SJCRH30 (cell line): ENCODE data around the gene TLE6. TPM values are rescaled to one million over a fixed set of nuclear protein-coding genes. Genes with fewer than 3 reads are reported as not detected.
"Not testable (repeated sequence)": the region's sequence is repeated elsewhere in the genome, so short reads cannot be mapped to it uniquely, and the experiment has no call there.

Experiments
- DNase-seq, 2 experiments: peaks; one replicate each; pipeline ENCODE4 v3.0.0-alpha.2; 2015 to 2020
- H3K27ac ChIP-seq: fragments of 250-450 bp; sonication (Bioruptor Pico); 2 replicates; pipeline ENCODE4 v1.5.1; 2020; ENCODE audit warnings: mild to moderate bottlenecking, moderate library complexity
- H3K27me3 ChIP-seq: fragments of 250-450 bp; sonication (Bioruptor Pico); 2 replicates; pipeline ENCODE4 v1.5.1; 2020; ENCODE audit warnings: mild to moderate bottlenecking, moderate library complexity
- H3K36me3 ChIP-seq: fragments of 250-450 bp; sonication (Bioruptor Pico); 2 replicates; pipeline ENCODE4 v1.5.1; 2020; ENCODE audit warnings: mild to moderate bottlenecking, moderate library complexity
- H3K4me1 ChIP-seq: fragments of 250-450 bp; sonication (Bioruptor Pico); 2 replicates; pipeline ENCODE4 v1.5.1; 2020; ENCODE audit warnings: mild to moderate bottlenecking, moderate library complexity
- H3K4me3 ChIP-seq: fragments of 250-450 bp; sonication (Bioruptor Pico); 2 replicates; pipeline ENCODE4 v1.5.1; 2020; ENCODE audit warnings: mild to moderate bottlenecking, moderate library complexity
- H3K9me3 ChIP-seq: fragments of 250-450 bp; sonication (Bioruptor Pico); replicated peaks from 2 replicates; pipeline ENCODE4 v1.5.1; 2020; ENCODE audit warnings: mild to moderate bottlenecking, moderate library complexity
- total RNA-seq: library from RNA; depleted of rRNA; stranded (reverse); fragments of >200 nt; shearing (Covaris generic); gene quantifications from 2 replicates; pipeline ENCODE4 v1.2.3, GENCODE V29; 2014; rRNA removed

The TLE6 gene
- 2.6 TPM in 2 replicates for total RNA-seq

DNA sequence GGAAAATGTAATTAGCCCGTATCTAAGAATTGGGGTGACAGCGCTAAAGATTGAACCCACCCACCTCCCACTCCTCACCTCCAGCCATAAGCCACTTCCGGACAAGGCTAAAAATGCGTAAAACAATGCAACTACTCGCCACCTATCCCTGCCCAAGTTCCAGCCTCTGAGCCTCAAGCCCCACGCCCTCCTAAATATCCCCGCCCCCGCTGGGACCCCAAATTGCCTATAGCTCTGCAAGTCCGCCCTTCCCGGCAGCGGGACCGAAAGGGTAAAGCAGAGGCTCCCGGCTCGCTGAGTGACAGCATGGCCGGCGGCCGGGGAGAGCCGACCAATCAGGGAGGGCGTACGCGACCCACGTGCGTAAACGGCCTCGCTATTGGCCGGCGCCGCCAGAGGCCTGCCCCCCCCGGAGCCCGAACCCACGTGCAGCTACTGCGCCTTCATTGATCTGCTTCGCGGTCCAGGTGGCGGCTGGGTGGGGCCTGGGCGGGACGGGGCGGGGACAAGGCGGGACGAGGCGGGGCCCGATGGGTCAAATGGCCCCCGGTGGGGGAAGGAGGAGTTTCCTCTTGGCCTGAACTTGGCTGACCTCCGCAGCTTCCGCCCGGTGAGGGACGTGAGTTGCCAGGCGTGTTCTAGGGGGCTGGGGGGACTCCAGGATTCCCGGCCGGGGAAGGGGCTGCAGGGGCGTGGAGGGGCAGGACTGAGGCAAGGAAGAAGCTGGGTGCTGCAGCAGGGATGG, at the start of gene TLE6:
TLE6 (plus strand) TSS at position 564 of the 745 bp plus-strand sequence. CDS start 670 bp downstream, outside the sequence.
- Histone ChIP-seq H3K4me3 (peak within 1 kb of the TSS; percentile 54), H3K9me3 (no peaks in the 10 kb centered on the region), H3K27ac (no peak within 1 kb of the TSS; the same call in 1 of the 2 replicates), H3K27me3 (no peaks in the 10 kb centered on the region), H3K4me1 (peaks cover 4% of the 10 kb centered on the region; the same call in 1 of the 2 replicates), H3K36me3 (no peaks in the 10 kb centered on the region)
- DNase-seq = peak; percentile 96 to 98

GRCh38 chr19:2933490-2933910, 43.9 kb upstream of the TLE6 start:
- H3K27me3 ChIP-seq = no peaks in the 10 kb centered on the region
- peaks cover 29% of the 10 kb centered on the region for H3K9me3 ChIP-seq
- no peaks in the 10 kb centered on the region for H3K4me1 ChIP-seq

DNA sequence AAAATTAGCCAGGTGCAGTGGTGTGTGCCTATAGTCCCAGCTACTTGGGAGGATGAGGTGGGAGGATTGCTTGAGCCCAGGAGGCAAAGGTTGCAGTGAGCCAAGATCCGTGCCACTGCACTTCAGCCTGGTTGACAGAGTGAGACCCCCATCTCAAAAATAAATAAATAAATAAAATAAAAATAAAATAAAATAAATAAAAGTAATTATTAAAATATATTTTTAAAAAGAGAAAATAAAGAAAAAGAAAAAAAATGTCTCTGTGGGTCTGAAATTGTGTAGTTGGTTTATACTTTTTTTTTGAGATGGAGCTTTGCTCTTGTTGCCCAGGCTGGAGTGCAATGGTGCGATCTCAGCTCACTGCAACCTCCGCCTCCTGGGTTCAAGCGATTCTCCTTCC, 41.5 kb upstream of the TLE6 start:
- not testable (repeated sequence) for H3K4me3 ChIP-seq, H3K4me1 ChIP-seq, H3K27ac ChIP-seq, H3K27me3 ChIP-seq, DNase-seq
- peaks cover 82% of the 10 kb centered on the region for H3K36me3 ChIP-seq
- peaks cover 27% of the 10 kb centered on the region for H3K9me3 ChIP-seq

More at GRCh38 chr19:2933490-2933910, 43.9 kb upstream of the TLE6 start:
- Histone ChIP-seq H3K36me3 (peaks cover 79% of the 10 kb centered on the region), H3K4me3 (no peak overlapping the region), H3K27ac (no peak overlapping the region)
- DNase-seq = no peak

DNA sequence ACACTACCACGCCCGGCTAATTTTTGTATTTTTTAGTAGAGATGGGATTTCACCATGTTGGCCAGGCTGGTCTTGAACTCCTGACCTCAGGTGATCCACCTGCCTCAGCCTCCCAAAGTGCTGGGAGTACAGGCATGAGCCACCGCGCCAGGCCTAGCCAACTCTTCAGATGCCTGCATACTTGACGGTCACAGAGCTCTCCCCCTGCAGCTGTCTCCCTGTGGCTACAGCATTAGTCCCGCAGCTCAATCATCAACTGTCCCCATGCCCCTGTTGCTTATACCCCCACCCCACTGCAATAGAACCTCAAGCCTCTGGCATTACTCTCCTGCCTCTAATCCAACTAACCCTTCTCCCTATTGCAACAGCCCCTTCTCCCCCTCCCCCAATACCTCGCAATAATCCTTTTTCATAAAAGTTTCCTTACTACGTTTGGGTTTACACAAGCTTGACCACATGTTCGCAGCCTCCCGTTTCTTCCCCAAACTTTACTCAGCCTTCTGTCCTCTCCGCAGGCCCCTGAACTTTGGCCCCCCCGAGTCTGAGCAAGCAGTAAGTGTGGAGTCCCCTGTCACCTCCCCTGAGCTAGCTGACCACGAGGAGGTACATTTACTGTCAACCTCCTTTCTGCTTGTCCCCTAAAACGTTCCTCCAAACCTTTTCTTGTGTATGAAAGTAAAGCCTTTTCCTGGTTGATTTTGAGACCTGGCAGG, 34.3 kb upstream of the TLE6 start:
- Histone ChIP-seq H3K36me3 (peaks cover 18% of the 10 kb centered on the region), H3K4me1 (no peaks in the 10 kb centered on the region), H3K4me3 (peak overlapping the region; percentile 95), H3K27ac (peak overlapping the region; percentile 95), H3K9me3 (no peaks in the 10 kb centered on the region), H3K27me3 (no peaks in the 10 kb centered on the region)
- DNase-seq = peak; percentile 86

DNA sequence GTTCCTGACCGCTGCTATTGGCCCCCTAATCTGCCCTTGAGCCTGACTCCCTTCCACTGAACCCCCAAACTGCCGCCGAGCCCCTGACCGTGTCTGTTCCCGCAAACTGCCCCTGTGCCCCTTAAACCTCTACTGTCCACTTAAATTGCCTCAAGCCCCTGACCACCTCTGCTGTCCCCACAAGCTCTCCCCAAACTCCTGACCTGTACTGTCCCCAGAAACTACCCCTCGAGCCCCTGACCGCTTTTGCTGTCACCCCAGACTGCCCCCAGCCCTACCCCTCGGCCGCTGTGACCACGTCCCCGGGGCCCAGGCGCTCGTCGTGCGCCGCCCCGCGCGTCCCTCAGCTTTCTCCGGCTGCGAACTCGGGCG, 33.0 kb upstream of the TLE6 start:
- peak overlapping the region; percentile 95 for H3K4me3 ChIP-seq
- H3K27ac ChIP-seq = peak overlapping the region; percentile 95
- no peaks in the 10 kb centered on the region; the same call in 1 of the 2 replicates for H3K4me1 ChIP-seq
- no peak for DNase-seq
- peaks cover 10% of the 10 kb centered on the region for H3K36me3 ChIP-seq
- H3K9me3 ChIP-seq = no peaks in the 10 kb centered on the region
- H3K27me3 ChIP-seq = no peaks in the 10 kb centered on the region

DNA sequence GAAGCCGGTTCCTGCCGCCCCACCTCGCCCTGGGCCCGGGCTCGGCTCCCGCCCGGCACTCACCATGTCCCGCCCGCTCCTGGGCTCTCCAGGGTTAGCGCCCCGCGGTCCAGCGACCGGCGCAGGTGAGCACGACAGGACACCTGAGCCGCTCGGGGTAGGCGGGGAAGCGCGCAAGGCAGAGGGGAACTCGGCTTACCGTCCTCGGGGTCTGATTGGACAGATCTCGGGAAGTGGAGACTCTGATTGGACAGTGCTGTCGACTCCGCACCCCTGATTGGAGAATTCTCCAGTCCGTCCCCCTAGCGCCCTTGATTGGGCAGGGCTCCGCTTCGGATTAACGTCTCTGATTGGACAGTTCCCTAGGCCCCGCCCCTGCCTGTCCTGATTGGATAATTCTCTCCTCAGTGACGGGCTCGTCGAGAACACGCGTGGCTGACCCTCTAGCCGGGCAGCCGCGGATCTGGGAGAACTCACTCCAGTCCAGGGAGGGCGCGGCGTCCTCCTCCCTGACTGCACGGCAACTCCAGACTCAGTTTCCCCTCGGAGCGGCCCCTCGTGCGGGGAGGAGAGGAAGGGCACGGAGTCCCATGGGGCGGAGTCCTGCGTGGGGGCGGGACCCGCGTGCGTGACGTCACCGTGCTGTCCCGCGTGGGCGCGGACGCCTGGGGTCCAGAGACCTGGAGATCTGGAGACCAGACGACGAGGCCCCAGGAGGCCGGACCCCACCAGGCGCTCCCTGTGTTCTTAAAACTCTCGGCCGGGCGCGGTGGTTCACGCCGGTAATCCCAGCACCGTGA, 32.4 kb upstream of the TLE6 start, which contains the start of gene ZNF77:
ZNF77 (minus strand) TSS at position 197 of the 800 bp plus-strand sequence; CDS start at position 66, 131 bp downstream.
- no peaks in the 10 kb centered on the region; the same call in 1 of the 2 replicates for H3K4me1 ChIP-seq
- H3K9me3 ChIP-seq = no peaks in the 10 kb centered on the region
- peak within 1 kb of the TSS; percentile 95 for H3K4me3 ChIP-seq
- H3K27me3 ChIP-seq = no peaks in the 10 kb centered on the region
- peaks cover 4% of the 10 kb centered on the region for H3K36me3 ChIP-seq
- peak; percentile 99 for DNase-seq
- H3K27ac ChIP-seq = peak within 1 kb of the TSS; percentile 95

GRCh38 chr19:2945575-2946184, 31.7 kb upstream of the TLE6 start:
- Histone ChIP-seq H3K9me3 (no peaks in the 10 kb centered on the region), H3K4me3 (peak overlapping the region; percentile 95), H3K4me1 (no peaks in the 10 kb centered on the region; the same call in 1 of the 2 replicates), H3K36me3 (peaks cover 2% of the 10 kb centered on the region; the same call in 1 of the 2 replicates), H3K27me3 (no peaks in the 10 kb centered on the region), H3K27ac (peak overlapping the region; percentile 95)
- no peak for DNase-seq

GRCh38 chr19:2949939-2950285, 27.5 kb upstream of the TLE6 start:
- Histone ChIP-seq H3K9me3 (no peaks in the 10 kb centered on the region), H3K27me3 (no peaks in the 10 kb centered on the region), H3K36me3 (no peaks in the 10 kb centered on the region), H3K4me1 (no peaks in the 10 kb centered on the region; the same call in 1 of the 2 replicates), H3K4me3 (peak overlapping the region; percentile 75), H3K27ac (peak overlapping the region; percentile 66)
- DNase-seq = peak in 1 of 2 experiments; percentile 41

DNA sequence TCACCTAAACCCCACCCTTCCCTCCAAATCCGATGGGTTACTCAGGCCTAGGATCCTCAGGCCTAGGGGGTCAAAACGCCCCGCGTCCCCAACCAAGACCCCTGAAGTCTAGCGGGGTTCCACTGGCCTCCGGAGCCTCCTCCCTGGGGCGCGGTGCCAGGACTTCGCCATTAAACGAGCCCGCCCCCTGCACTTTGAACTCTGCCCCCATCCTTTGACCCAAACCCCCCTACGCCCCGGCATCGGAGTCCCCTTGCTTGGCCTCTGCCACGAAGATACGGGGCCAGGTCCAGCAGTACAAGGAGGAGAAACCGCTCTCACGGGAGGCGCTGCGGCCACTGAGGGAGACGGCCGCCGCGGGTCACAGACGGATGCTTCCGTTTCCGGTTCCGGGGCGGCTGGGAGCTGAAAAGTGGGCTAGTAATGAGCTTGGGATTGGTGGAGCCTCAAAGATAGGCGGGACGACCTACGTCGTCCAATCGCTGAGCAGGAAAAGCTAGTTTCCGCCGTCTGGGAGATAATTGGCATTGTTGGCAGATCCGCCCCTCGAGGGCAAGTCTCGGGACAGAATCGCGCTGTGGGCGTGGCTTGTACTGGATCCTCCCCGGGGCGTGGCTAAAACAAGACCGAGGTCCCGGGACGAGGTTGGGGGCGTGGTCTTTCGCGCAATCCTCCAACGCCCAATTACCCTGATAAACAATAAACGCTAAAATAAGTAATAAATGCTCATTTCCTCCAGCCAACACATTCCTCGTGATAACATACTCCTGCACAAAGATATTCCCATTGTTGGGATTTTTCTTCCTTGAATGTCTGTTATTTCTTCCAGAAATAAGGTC, 26.9 kb upstream of the TLE6 start:
- Histone ChIP-seq H3K27ac (peak overlapping the region; percentile 66), H3K36me3 (no peaks in the 10 kb centered on the region), H3K9me3 (no peaks in the 10 kb centered on the region), H3K4me3 (peak overlapping the region; percentile 75), H3K4me1 (no peaks in the 10 kb centered on the region; the same call in 1 of the 2 replicates), H3K27me3 (no peaks in the 10 kb centered on the region)
- peak; percentile 99 for DNase-seq

DNA sequence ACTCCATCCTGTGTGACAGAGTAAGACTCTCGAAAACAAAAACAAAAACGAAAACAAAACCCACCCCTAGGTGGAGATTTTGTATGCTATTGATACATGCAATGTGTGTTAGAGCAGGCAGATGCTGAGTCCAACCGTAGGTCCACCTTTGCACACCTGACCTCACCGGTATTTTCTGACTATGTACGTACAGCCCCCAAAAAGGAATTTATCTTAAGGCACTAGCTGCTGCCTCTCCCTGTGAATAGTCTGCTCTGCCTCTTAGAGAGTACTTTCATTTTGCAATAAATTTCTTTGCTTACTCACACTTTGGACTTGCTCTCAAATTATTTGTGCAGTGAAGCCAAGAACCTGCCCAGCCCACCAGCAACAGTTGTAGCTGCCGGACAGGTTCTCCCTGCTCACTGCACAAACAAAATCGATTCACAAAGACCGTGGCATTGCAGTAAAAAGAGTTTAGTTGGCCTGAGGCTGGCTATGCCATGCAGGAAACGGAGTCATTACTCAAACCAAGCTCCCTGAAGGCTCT, 24.3 kb upstream of the TLE6 start:
- H3K4me1 ChIP-seq = no peaks in the 10 kb centered on the region; the same call in 1 of the 2 replicates
- no peak for DNase-seq
- H3K4me3 ChIP-seq = no peak overlapping the region
- H3K27ac ChIP-seq = no peak overlapping the region
- H3K36me3 ChIP-seq = no peaks in the 10 kb centered on the region
- no peaks in the 10 kb centered on the region for H3K27me3 ChIP-seq
- H3K9me3 ChIP-seq = no peaks in the 10 kb centered on the region

DNA sequence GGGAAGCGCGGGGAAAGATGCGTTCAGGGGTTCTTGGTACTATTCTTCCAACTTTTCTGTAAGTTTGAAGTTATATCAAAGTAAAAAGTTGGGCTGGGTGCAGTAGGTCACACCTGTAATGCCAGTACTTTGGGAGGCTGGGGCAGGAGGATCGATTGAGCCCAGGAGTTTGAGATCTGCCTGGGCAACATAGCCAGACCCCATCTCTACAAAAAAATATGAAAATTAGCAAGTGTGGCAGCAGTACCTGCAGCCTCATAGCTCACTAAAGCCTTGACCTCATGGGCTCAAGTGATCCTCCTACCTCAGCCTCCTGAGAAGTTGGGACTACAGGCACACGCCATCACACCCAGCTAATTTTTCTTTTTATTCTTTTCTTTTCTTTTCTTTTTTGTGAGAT, 20.2 kb upstream of the TLE6 start:
- H3K4me1 ChIP-seq = no peaks in the 10 kb centered on the region
- H3K27ac ChIP-seq = no peak overlapping the region
- no peaks in the 10 kb centered on the region for H3K27me3 ChIP-seq
- DNase-seq = no peak
- no peak overlapping the region for H3K4me3 ChIP-seq
- H3K9me3 ChIP-seq = no peaks in the 10 kb centered on the region
- H3K36me3 ChIP-seq = no peaks in the 10 kb centered on the region

DNA sequence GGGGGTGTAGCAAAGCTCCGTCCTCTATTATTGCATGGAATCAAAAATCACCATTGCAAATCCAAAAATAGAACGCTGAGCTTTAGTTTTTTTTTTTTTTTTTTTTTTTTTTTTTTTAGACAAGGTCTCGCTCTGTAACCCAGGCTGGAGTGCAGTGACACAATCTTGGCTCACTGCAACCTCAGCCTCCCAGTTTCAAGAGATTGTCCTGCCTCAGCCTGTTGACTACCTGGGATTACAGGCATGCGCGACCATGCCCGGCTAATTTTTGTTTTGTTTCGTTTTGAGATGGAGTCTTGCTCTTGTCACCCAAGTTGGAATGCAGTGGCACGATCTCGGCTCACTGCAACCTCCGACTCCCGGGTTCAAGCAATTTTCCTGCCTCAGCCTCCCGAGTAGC, 17.2 kb upstream of the TLE6 start:
- no peaks in the 10 kb centered on the region for H3K9me3 ChIP-seq
- no peaks in the 10 kb centered on the region for H3K27me3 ChIP-seq
- H3K4me1 ChIP-seq = no peaks in the 10 kb centered on the region
- H3K4me3 ChIP-seq = no peak overlapping the region
- H3K36me3 ChIP-seq = no peaks in the 10 kb centered on the region
- H3K27ac ChIP-seq = no peak overlapping the region
- no peak for DNase-seq

GRCh38 chr19:2962018-2962670, 15.2 kb upstream of the TLE6 start:
- Histone ChIP-seq H3K4me3 (no peak overlapping the region), H3K36me3 (no peaks in the 10 kb centered on the region), H3K27ac (no peak overlapping the region), H3K4me1 (peaks cover 7% of the 10 kb centered on the region; the same call in 1 of the 2 replicates), H3K9me3 (no peaks in the 10 kb centered on the region), H3K27me3 (no peaks in the 10 kb centered on the region)
- peak; percentile 81 to 95 for DNase-seq
